ENCODE data around the gene NPFFR1.

Gene NPFFR1

GRCh38 chr10:70315276-70315675 is 31.5 kb upstream of the NPFFR1 start:
- DNase-seq (ENCODE audit: low read depth in 2 of 2) = no peak

GRCh38 chr10:70312972-70313371 is 29.2 kb upstream of the NPFFR1 start:
- no peak for DNase-seq (ENCODE audit: low read depth in 2 of 2)

GRCh38 chr10:70312249-70312648 is 28.4 kb upstream of the NPFFR1 start:
- DNase-seq (ENCODE audit: low read depth in 2 of 2) = no peak

DNA sequence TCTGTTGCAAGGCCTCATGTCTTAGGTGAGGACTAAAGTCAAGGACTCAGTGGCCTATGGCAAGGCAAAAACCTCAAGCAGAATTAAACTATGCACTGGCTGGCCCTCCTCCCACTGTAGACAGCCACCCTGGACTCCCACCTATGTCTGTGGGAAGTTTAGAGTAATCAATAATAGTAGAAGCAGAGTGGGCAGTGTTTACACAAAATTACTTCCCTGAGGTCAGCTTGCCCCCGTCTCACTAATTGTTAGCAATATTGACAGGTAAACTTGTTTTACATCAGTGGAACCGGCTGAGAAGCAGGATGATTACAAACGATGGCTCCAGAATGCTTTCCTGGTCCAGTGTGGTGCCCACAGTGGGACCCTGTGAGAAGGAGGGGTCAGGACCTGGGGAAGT is 27.9 kb upstream of the NPFFR1 start:
- no peak for DNase-seq (ENCODE audit: low read depth in 2 of 2)

DNA sequence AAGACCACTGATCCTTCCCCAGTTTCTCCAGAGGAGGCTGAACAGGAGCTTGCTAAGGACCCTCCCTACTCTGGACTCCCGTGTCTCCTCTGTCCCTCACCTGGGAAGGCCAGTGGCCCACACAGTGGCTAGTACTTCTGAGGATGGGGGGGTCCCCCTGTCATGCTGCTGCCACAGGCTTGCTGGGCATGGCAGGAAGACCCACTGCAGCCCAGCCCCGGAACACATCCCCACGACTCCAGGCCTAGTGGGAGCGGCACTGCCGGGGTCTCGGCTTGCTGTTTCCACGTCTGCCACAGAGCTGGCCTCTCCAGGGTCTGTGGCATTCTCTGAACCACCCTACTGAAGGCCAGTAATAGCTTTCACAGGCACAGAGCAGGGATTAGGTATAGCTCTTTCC is 25.9 kb upstream of the NPFFR1 start:
- DNase-seq (ENCODE audit: low read depth in 2 of 2) = no peak

- DNase-seq (ENCODE audit: low read depth in 2 of 2) = no peak
Measured at GRCh38 chr10:70308121-70309060, 24.6 kb upstream of the NPFFR1 start.

- no peak for DNase-seq (ENCODE audit: low read depth in 2 of 2)
Measured at GRCh38 chr10:70306886-70307520, 23.2 kb upstream of the NPFFR1 start.

- no peak for DNase-seq (ENCODE audit: low read depth in 2 of 2)
Measured at GRCh38 chr10:70306181-70306705, 22.4 kb upstream of the NPFFR1 start.

- DNase-seq (ENCODE audit: low read depth in 2 of 2) = no peak
Measured at GRCh38 chr10:70303730-70304129, 19.9 kb upstream of the NPFFR1 start.

DNA sequence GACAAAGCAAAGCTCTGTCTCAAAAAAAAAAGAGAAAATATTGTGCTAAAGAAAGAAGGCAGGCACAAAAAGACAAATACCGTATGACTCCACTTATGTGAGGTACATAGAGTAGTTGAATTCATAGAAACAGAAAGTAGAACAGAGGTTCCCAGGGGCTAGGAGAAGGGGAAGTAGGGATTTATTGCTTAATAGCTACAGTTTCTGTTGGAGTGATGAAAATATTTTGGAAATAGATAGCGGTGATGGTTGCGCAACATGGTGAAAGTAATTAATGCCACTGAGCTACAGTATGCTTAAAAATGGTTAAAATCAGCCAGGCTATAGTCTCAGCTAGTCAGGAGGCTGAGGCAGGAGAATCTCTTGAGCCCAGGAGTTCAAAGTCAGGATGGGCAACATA is 18.5 kb upstream of the NPFFR1 start:
- no peak for DNase-seq (ENCODE audit: low read depth in 2 of 2)

- DNase-seq (ENCODE audit: low read depth in 2 of 2) = no peak
Measured at GRCh38 chr10:70300908-70301597, 17.2 kb upstream of the NPFFR1 start.

DNA sequence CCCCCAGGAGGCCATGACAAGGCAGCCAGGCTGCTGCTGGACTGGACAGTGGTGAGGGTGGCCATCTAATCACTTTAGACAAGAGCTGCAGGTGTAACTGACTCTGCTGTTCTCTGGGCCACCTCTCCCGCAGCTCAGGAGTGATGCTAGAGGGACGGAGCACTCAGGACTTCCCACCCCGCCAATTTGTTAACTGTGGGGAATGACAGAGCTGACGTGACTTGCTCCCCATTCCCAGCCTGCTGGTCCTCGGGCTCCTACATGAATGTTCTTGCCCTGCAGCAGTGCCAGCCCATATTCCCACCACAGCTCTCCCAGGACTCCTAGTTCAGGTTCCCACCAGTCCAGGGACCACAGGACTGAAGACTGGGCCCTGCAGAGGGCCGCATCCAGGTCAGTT is 16.7 kb upstream of the NPFFR1 start:
- no peak for DNase-seq (ENCODE audit: low read depth in 2 of 2)

GRCh38 chr10:70299876-70300275 is 16.1 kb upstream of the NPFFR1 start:
- DNase-seq (ENCODE audit: low read depth in 2 of 2) = no peak

DNA sequence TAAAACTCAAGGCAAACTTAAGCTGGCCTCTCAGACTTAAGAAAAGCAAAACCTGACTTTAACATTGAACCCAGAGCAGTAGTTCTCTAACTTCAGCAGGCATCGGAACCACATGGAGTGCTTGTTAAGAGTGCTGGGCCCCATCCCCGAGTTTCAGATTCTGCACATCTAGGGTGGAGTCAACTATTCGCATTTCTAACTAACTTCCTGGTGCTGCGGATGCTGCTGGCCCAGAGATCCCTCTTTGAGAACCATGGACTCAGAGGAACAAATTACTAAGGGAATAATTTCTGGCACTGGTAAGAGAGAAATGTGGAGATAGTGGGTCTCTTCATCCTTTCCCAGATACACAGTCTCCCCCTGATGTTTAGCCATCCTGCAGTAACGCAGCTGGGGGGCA is 14.6 kb upstream of the NPFFR1 start:
- no peak for DNase-seq (ENCODE audit: low read depth in 2 of 2)

- DNase-seq (ENCODE audit: low read depth in 2 of 2) = no peak
Measured at GRCh38 chr10:70297224-70297623, 13.4 kb upstream of the NPFFR1 start.

- no peak for DNase-seq (ENCODE audit: low read depth in 2 of 2)
Measured at GRCh38 chr10:70296406-70296899, 12.6 kb upstream of the NPFFR1 start.

DNA sequence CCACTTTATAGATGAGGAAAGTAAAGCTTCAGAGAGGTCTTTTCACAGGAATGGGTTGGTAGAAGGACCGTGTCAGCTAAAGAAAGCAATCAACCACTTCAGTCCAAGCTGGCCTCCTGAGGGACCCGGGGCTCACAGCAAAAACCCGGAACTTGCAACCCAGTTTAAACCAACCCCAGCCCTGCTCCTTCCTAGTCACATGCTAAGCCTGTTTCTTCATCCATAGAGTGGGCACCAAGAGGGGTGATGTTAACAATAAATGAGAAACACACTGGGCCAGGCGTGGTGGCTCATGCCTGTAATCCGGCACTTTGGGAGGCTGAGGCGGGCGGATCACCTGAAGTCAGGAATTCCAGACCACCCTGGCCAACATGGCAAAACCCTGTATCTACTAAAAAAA is 12.1 kb upstream of the NPFFR1 start:
- DNase-seq (ENCODE audit: low read depth in 2 of 2) = no peak

GRCh38 chr10:70295321-70295720 is 11.5 kb upstream of the NPFFR1 start:
- DNase-seq (ENCODE audit: low read depth in 2 of 2) = no peak

GRCh38 chr10:70293169-70293843 is 9.5 kb upstream of the NPFFR1 start:
- DNase-seq (ENCODE audit: low read depth in 2 of 2) = no peak

DNA sequence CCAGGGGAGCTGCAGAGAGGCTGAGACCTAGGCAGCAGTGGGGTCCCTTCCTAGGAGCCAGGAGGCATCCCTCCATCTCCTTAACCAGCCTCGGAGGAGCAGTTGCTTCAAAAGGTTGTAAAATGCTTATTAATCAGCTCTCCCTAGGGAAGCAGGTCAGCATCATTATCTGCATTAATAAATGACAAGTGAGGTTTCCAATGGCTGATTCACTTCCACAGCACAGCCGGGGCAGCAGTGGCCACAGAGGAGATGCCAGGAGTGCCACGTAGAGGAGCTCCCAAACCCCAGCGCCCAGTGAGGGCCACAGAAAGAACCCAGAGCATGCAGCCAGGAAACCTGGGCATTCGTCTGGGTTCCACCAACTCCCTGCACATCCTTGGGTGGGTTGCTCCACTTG is 8.2 kb upstream of the NPFFR1 start:
- no peak for DNase-seq (ENCODE audit: low read depth in 2 of 2)

GRCh38 chr10:70289739-70290138 is 5.9 kb upstream of the NPFFR1 start:
- DNase-seq (ENCODE audit: low read depth in 2 of 2) = no peak

GRCh38 chr10:70286616-70287015 is 2.8 kb upstream of the NPFFR1 start:
- DNase-seq (ENCODE audit: low read depth in 2 of 2) = no peak
